Mesothelial cell of epicardium (in vitro differentiated cells): ENCODE results near the gene KIAA1671. TPM values are rescaled to one million over a fixed set of nuclear protein-coding genes. Genes with fewer than 3 reads are reported as not detected.

ENCODE experiments used
- DNase-seq, 2 experiments: peaks; one replicate each; pipeline ENCODE4 v3.0.0; 2021; ENCODE audit warnings: low spot score in 2 of 2; ENCODE audit not compliant: unreplicated experiment in 2 of 2
- H3K27ac Mint-ChIP-seq: 2 replicates; pipeline ENCODE4 v1.8.0; 2021; ENCODE audit warnings: mixed read lengths
- H3K27me3 Mint-ChIP-seq: 2 replicates; pipeline ENCODE4 v1.8.0; 2021; ENCODE audit warnings: low read depth, mixed read lengths
- H3K36me3 Mint-ChIP-seq: 2 replicates; pipeline ENCODE4 v1.8.0; 2021; ENCODE audit warnings: mixed read lengths
- H3K4me1 Mint-ChIP-seq: 2 replicates; pipeline ENCODE4 v1.8.0; 2021; ENCODE audit warnings: mixed read lengths
- H3K4me3 Mint-ChIP-seq: 2 replicates; pipeline ENCODE4 v1.8.0; 2021; ENCODE audit warnings: mild to moderate bottlenecking, moderate library complexity, mixed read lengths
- H3K9me3 Mint-ChIP-seq: 2 replicates; pipeline ENCODE4 v1.8.0; 2021; ENCODE audit warnings: mixed read lengths
- CTCF ChIP-seq: fragments of 200-600 bp; sonication (generic); IDR thresholded peaks from one replicate; pipeline ENCODE4 v1.5.0; 2021; ENCODE audit warnings: antibody characterized with exemption; ENCODE audit not compliant: unreplicated experiment
- total RNA-seq: library from RNA; stranded (reverse); gene quantifications from 3 replicates; pipeline ENCODE4 v1.2.1, GENCODE V29; 2021

KIAA1671 gene
- total RNA-seq, 1 donor from 2014 or later = 21.8 TPM

GRCh38 chr22:25144522-25144921 lies 192.0 kb downstream of the KIAA1671 start:
- Mint-ChIP-seq H3K36me3 (no peaks in the 10 kb centered on the region), H3K27me3 (no peaks in the 10 kb centered on the region), H3K9me3 (no peaks in the 10 kb centered on the region), H3K4me1 (no peaks in the 10 kb centered on the region), H3K4me3 (no peak overlapping the region), H3K27ac (no peak overlapping the region)
- no peak for TF ChIP-seq CTCF
- no peak for DNase-seq

GRCh38 chr22:25146307-25146706 lies 193.8 kb downstream of the KIAA1671 start:
- no peaks in the 10 kb centered on the region for H3K4me1 Mint-ChIP-seq
- DNase-seq = no peak
- no peak overlapping the region for H3K27ac Mint-ChIP-seq
- TF ChIP-seq CTCF = no peak
- H3K9me3 Mint-ChIP-seq = no peaks in the 10 kb centered on the region
- H3K27me3 Mint-ChIP-seq = no peaks in the 10 kb centered on the region
- H3K36me3 Mint-ChIP-seq = no peaks in the 10 kb centered on the region
- H3K4me3 Mint-ChIP-seq = no peak overlapping the region

- no peak overlapping the region for H3K4me3 Mint-ChIP-seq
- H3K27me3 Mint-ChIP-seq = no peaks in the 10 kb centered on the region
- no peaks in the 10 kb centered on the region for H3K36me3 Mint-ChIP-seq
- no peak overlapping the region for H3K27ac Mint-ChIP-seq
- no peaks in the 10 kb centered on the region for H3K9me3 Mint-ChIP-seq
- no peaks in the 10 kb centered on the region for H3K4me1 Mint-ChIP-seq
- TF ChIP-seq CTCF = no peak
- DNase-seq = no peak
Observed at GRCh38 chr22:25146906-25147641, 194.6 kb downstream of the KIAA1671 start.

- H3K36me3 Mint-ChIP-seq = no peaks in the 10 kb centered on the region
- H3K27ac Mint-ChIP-seq = no peak overlapping the region
- no peaks in the 10 kb centered on the region for H3K4me1 Mint-ChIP-seq
- no peaks in the 10 kb centered on the region for H3K27me3 Mint-ChIP-seq
- no peak overlapping the region for H3K4me3 Mint-ChIP-seq
- no peak for DNase-seq
- no peak for TF ChIP-seq CTCF
- H3K9me3 Mint-ChIP-seq = no peaks in the 10 kb centered on the region
Observed at GRCh38 chr22:25147642-25147928, 195.1 kb downstream of the KIAA1671 start.

GRCh38 chr22:25148149-25148691 lies 195.7 kb downstream of the KIAA1671 start:
- H3K4me3 Mint-ChIP-seq = no peak overlapping the region
- no peaks in the 10 kb centered on the region for H3K27me3 Mint-ChIP-seq
- TF ChIP-seq CTCF = no peak
- no peaks in the 10 kb centered on the region for H3K4me1 Mint-ChIP-seq
- H3K36me3 Mint-ChIP-seq = no peaks in the 10 kb centered on the region
- DNase-seq = no peak
- H3K27ac Mint-ChIP-seq = no peak overlapping the region
- H3K9me3 Mint-ChIP-seq = no peaks in the 10 kb centered on the region
